KBM-7 (cell line): ENCODE measurements around the gene ESYT1.

Experiments used
- DNase-seq: peaks from one replicate; pipeline ENCODE4 v3.0.0-alpha.2; 2015
- in situ Hi-C: fragments of 300-500 bp; cut with MboI; formaldehyde crosslinking; loops from 2 replicates; pipeline ENCODE4 v1.14.3; 2020; ENCODE audit warnings: low sequenced_read_pairs, low pct_unique_long_range_greater_than_20kb, mixed read lengths

ESYT1 gene

GRCh38 chr12:56122637-56123036 is 5.4 kb upstream of the ESYT1 start:
- no peak for DNase-seq
- in situ Hi-C loops = no loop called here

- in situ Hi-C loops = no loop called here
- DNase-seq = no peak
Observed at GRCh38 chr12:56124133-56124532, 3.9 kb upstream of the ESYT1 start.

GRCh38 chr12:56126732-56127239 is 1.3 kb upstream of the ESYT1 start:
- peak; percentile 79 for DNase-seq
- in situ Hi-C loops = no loop called here

GRCh38 chr12:56127485-56127887 is 581 bp upstream of the ESYT1 start:
- in situ Hi-C loops = no loop called here

GRCh38 chr12:56128670-56129205 is 671 bp downstream of the ESYT1 start:
- in situ Hi-C loops = no loop called here
- no peak for DNase-seq

More at GRCh38 chr12:56127485-56127887, 581 bp upstream of the ESYT1 start:
- no peak for DNase-seq

- in situ Hi-C loops = no loop called here
- DNase-seq = peak; percentile 94
Observed at GRCh38 chr12:56129206-56129941, 1.3 kb downstream of the ESYT1 start.

GRCh38 chr12:56129942-56130495 is 2.0 kb downstream of the ESYT1 start:
- in situ Hi-C loops = no loop called here
- DNase-seq = no peak

- in situ Hi-C loops = no loop called here
- no peak for DNase-seq
Observed at GRCh38 chr12:56130876-56131275, 2.8 kb downstream of the ESYT1 start.

GRCh38 chr12:56134897-56135296 is 6.8 kb downstream of the ESYT1 start:
- in situ Hi-C loops = no loop called here

GRCh38 chr12:56137853-56138571 is 9.9 kb downstream of the ESYT1 start:
- in situ Hi-C loops = no loop called here
- DNase-seq = no peak

More at GRCh38 chr12:56134897-56135296, 6.8 kb downstream of the ESYT1 start:
- no peak for DNase-seq

- in situ Hi-C loops = no loop called here
- DNase-seq = no peak
Observed at GRCh38 chr12:56141946-56142784, 14.1 kb downstream of the ESYT1 start.

- in situ Hi-C loops = no loop called here
- DNase-seq = no peak
Observed at GRCh38 chr12:56143217-56143616, 15.2 kb downstream of the ESYT1 start.

- in situ Hi-C loops = no loop called here
- DNase-seq = no peak
Observed at GRCh38 chr12:56143870-56144269, 15.8 kb downstream of the ESYT1 start.

GRCh38 chr12:56145217-56145616 is 17.1 kb downstream of the ESYT1 start:
- in situ Hi-C loops = no loop called here
- no peak for DNase-seq

GRCh38 chr12:56146492-56147460 is 18.7 kb downstream of the ESYT1 start:
- in situ Hi-C loops = no loop called here
- DNase-seq = no peak

- peak; percentile 45 for DNase-seq
- in situ Hi-C loops = no loop called here
Observed at GRCh38 chr12:56150563-56150962, 22.5 kb downstream of the ESYT1 start.

GRCh38 chr12:56151672-56152131 is 23.6 kb downstream of the ESYT1 start:
- DNase-seq = no peak
- in situ Hi-C loops = no loop called here
